Daoy (cell line): ENCODE results near the gene EIF2AK3. TPM values are rescaled to one million over a fixed set of nuclear protein-coding genes. Genes with fewer than 3 reads are reported as not detected.
"Not testable (repeated sequence)": the region's sequence is repeated elsewhere in the genome, so short reads cannot be mapped to it uniquely, and the experiment has no call there.

ENCODE experiments used
- DNase-seq: peaks from one replicate; pipeline ENCODE4 v3.0.0-alpha.2; 2015; ENCODE audit warnings: low read depth
- total RNA-seq: library from RNA; depleted of rRNA; stranded (reverse); fragments of >200 nt; shearing (Covaris generic); gene quantifications from 2 replicates; pipeline ENCODE4 v1.2.3, GENCODE V29; 2014

The EIF2AK3 gene
- total RNA-seq, 1 experiment from 2014 or later: 12.6 TPM

- DNase-seq: no peak
Measured at GRCh38 chr2:88637464-88637863, 10.2 kb upstream of the EIF2AK3 start.

DNA sequence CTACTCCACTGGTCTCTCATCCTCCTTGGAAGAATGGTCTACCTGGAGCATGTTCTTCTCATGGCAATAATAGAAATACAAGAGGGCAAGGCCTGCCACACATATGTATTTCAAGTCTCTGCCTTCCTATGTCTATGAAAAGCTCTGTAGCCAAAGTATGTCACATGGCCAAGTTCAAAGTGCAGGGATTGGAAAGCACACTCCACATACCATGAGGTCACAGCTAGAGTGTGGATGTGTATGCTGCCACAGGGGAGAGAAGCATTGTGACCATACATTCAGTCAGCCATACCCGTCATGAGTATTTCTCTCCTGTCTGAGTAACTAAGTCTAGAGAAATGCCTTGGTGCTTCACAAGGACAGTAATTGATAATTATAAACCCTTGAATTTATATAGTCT, 8.8 kb upstream of the EIF2AK3 start:
- no peak for DNase-seq

DNA sequence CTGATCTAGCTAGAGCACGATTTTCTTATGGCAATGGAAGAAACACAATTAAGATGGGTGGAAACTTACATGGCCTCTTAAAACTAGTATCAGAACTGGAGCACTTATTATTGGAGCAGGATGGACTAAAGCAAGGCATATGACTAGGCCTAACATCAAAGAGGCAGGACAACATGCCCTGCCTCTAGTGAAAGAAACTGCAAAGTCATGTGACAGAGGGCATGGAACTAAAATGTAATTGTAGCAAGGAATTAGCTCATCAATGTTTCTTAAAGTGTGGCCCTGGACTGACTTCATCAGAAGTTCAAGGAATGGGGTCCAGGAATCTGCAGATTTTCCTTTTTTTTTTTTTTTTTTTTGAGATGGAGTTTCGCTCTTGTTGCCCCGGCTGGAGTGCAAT, 5.3 kb upstream of the EIF2AK3 start:
- no peak for DNase-seq

- DNase-seq: no peak
Measured at GRCh38 chr2:88628571-88628939, 1.3 kb upstream of the EIF2AK3 start.

DNA sequence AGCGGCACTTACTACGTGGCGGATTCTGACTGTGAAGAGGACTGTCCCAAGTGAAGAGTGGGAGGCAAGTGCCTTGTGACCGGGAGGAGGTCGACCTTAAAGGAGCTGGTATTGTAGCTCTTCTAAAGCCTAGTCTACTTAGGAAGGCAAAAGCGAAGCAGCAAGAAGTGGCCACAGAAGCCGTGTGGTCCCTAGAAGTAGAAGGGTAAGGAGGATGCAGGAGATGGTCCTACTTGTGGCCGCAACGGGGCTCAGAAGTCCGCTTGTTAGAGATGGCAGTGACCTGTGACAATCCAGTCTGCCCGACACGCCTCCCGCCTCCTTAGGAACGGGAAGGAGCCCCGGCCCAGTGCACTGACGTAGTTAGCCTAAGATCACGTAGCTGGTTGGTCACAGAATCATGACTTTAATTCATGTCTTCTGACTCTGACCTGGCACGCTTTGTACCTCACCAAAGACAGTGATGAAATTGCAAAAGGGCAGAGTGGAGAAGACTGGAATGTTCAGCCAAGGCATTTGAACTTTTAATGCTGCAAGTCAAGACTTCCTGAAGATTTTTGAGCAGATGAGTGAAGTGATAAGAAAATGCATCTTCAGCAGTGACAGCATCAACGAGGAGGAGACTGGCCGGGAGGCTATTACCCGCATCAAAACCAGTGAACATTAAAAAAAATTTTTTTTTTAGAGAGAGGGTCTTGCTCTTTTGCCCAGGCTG, 749 bp upstream of the EIF2AK3 start:
- peak; percentile 87 for DNase-seq

- DNase-seq: no peak
Measured at GRCh38 chr2:88626171-88627054, 851 bp downstream of the EIF2AK3 start.

DNA sequence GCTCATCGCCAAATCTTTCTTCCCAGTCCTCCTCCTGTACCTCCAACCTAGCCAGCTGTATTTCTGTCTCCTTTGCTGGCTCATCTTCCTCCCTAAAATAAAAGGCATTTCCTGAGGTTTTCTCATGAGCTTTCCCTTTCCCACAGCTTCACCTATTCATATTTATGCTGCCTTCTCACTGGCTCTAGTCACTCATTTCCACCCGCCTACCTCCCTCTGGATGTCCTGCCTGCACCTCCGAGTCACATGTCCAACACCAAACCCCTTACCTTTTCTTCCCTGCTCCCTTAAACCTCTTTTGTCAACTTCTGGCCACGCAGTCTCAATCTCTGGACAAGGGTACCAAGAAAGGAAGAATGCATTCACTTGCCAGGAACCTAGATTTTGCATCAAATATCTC, 2.8 kb downstream of the EIF2AK3 start:
- DNase-seq: no peak

GRCh38 chr2:88623831-88624465, 3.3 kb downstream of the EIF2AK3 start:
- DNase-seq: not testable (repeated sequence)

GRCh38 chr2:88622307-88622706, 5.0 kb downstream of the EIF2AK3 start:
- DNase-seq: no peak

DNA sequence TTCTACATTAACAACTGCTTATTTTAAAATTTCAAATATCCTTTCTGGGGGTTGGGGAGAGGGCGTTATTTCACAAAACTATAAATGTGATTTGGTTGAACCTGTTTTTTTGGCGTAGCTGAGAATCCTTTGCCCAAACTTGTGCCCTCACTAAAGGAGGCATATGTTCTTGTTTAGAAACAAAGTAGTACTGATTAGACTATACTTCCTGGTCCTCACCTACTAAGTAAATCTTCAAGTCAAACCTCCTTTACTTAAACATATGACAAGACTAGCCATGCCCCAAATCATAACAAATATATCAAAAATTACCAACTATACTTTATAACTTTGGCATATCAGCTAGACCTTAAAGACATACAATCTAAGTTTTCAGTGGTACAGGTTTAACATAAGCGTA, 5.8 kb downstream of the EIF2AK3 start:
- DNase-seq: no peak

DNA sequence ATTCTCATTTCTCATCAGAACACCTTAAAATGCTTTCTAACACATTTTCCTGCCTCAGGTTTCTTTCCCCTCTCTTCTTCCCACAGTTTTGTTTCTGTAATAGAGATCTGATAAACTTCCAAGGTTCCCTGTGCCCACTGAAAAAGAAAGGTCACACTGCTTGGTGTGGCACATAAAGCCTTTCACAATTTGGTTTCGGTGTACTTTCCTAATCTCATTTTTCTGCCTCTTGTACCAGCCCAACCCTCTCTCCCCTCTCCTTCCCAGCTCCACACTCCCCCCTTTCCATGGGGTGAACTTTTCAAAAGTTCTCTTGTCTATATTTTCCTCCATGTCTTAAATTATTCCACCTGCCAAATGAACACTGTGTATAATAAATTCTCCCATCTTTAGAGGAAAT, 7.2 kb downstream of the EIF2AK3 start:
- DNase-seq: no peak

DNA sequence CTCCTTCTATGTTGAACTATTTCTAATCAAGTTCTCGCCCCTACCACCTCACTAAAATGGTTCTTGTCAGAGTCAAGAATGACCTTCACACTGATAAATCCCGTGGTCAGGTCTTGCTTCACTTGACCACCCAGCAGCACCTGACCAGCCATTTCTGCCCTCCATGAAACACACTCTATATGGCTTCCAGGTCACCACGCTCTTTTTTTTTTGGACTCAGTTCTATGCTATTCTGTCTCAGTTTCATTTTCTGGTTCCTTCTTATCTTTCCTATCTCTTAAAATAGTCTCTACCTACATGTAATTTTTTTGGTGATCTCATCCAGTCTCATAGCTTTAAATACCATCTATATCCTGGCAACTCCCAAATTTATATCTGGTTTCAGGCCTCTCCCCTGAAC, 11.4 kb downstream of the EIF2AK3 start:
- DNase-seq: no peak

DNA sequence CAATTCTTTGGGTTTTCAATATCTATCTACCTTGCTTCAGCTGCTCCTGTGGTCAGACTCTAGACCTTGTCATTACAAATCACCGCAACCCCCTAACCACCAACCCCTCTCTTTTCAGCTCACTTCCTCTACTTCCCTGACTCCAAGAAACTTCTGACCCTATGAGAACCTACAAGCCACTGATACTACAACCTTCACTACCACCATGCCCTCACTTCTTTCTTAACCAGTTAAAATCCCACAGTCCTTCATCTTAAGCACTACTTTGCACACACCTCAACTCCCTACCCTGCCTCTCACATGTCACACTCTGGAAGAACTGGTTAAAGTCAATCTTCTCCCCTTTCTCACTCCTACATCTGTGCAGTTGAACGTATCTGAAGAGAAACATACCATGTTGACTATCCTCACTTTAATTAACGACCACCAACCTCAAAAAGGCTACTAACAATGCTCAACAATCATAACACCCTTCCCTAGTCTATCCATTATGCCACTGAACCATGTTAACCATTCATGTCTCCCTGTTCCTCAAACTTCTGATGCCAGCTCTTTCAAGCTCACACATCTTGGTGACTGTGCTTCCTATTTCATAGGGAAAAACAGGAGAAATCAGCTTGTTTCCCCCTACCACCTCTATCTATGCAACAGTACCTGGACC, 12.6 kb downstream of the EIF2AK3 start:
- DNase-seq: no peak

- no peak for DNase-seq
Measured at GRCh38 chr2:88613921-88614320, 13.3 kb downstream of the EIF2AK3 start.

GRCh38 chr2:88608184-88608583, 19.1 kb downstream of the EIF2AK3 start:
- DNase-seq: no peak

- no peak for DNase-seq
Measured at GRCh38 chr2:88607416-88607815, 19.8 kb downstream of the EIF2AK3 start.

- DNase-seq: no peak
Measured at GRCh38 chr2:88606371-88607030, 20.8 kb downstream of the EIF2AK3 start.

- peak; percentile 20 for DNase-seq
Measured at GRCh38 chr2:88603146-88603545, 24.1 kb downstream of the EIF2AK3 start.

DNA sequence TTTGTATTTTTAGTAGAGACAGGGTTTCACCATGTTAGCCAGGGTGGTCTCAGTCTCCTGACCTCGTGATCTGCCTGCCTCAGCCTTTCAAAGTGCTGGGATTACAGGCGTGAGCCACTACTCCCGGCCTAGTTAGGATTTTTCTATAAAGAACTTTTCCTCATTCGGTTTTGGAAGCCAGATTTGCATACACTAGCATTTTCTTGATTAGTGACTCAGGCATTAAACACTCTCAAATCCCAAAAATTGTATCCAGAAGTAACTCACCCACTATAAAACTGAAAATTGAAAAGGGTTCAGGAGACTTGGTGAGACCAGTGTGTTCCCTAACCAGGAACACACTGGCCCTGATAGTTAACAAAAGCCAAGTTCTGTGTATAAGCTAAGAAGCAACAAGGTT, 25.2 kb downstream of the EIF2AK3 start:
- no peak for DNase-seq

DNA sequence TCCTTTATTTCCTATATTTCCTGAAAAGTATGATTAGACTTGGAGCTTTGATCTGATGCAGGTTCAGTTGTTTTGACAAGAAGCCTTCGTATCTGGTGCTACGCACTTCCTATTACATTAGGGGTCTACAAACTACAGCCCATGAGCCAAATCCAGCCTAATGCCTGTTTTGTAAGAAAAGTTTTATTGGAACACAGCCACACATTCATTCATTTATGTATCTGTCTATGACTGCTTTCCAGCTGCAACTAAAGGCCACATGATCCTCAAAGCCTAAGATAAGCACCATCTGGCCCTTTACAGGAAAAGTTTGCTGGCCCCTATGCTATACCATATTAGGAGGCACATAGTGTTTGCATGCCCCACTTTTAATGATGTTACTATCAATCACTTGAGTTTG, 26.0 kb downstream of the EIF2AK3 start:
- peak; percentile 6 for DNase-seq

DNA sequence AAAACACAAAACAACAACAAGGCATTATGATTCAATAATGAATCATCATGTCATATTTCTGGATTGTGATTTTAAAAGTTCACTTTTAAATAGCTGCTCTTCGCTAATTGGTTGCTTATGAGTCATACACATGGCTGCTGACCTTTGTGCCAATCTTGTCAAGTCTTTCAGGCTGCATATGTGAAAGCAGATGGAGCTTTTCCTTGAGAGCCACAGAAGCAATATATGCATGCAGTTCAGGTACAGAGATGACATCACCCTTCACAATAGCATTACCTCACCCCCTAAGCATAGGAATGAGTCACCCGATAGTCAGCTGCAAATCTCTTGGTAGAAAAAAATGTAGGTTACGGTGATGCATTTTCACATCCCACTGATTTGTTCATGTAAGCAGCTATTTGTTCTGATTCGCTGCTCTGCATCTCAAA, 27.2 kb downstream of the EIF2AK3 start:
- peak; percentile 94 for DNase-seq

- no peak for DNase-seq
Measured at GRCh38 chr2:88599527-88599926, 27.7 kb downstream of the EIF2AK3 start.
